WTC11 (cell line): Measurements from ENCODE around the gene PLCG2.

Experiments used
- CTCF ChIP-seq: fragments of 200-600 bp; IDR thresholded peaks from 2 replicates; pipeline ENCODE4 v1.8.0; 2022; ENCODE audit warnings: antibody characterized with exemption
- IRF2 ChIP-seq: sonication (generic); formaldehyde crosslinking; IDR thresholded peaks from 2 replicates; pipeline ENCODE4 v1.8.0; 2022; ENCODE audit warnings: low read depth, missing genetic modification reagents, borderline replicate concordance
- MYBL2 ChIP-seq: sonication (generic); formaldehyde crosslinking; IDR thresholded peaks from 2 replicates; pipeline ENCODE4 v1.8.1; 2023; ENCODE audit warnings: mild to moderate bottlenecking, moderate library complexity, missing genetic modification reagents
- USF2 ChIP-seq: sonication (generic); formaldehyde crosslinking; IDR thresholded peaks from 2 replicates; pipeline ENCODE4 v1.8.1; 2023; ENCODE audit warnings: mild to moderate bottlenecking, missing genetic modification reagents, moderate library complexity

- no peak for TF ChIP-seq CTCF
- no peak for TF ChIP-seq IRF2 (CRISPR knock-in tag)
- TF ChIP-seq USF2 (CRISPR knock-in tag), result no peak
- no peak for TF ChIP-seq MYBL2
These were observed 11.8 kb downstream of the PLCG2 start for GRCh38 chr16:81790830-81791435.
